AG10803 (cell line): ENCODE results near the gene E2F3.

ENCODE experiments used
- DNase-seq: peaks from one replicate; pipeline ENCODE4 v3.0.0; 2010; ENCODE audit warnings: low read depth
- H3K4me3 ChIP-seq: 2 replicates; pipeline ENCODE4 v1.5.1; 2011; ENCODE audit warnings: mild to moderate bottlenecking, low read length, control low read depth
- CTCF ChIP-seq: conservative IDR thresholded peaks from 2 replicates; pipeline ENCODE4 v1.5.1; 2011; ENCODE audit warnings: mild to moderate bottlenecking, low read length, control low read depth, inconsistent platforms

E2F3 gene

GRCh38 chr6:20402092-20402341, 338 bp downstream of the E2F3 start:
- TF ChIP-seq CTCF: no peak
- DNase-seq: no peak
- peak overlapping the region; percentile 81 for H3K4me3 ChIP-seq

GRCh38 chr6:20402342-20403069, 827 bp downstream of the E2F3 start:
- peak; percentile 24 for DNase-seq
- peak overlapping the region; percentile 81 for H3K4me3 ChIP-seq

GRCh38 chr6:20403070-20403765, 1.5 kb downstream of the E2F3 start:
- peak overlapping the region; percentile 81 for H3K4me3 ChIP-seq
- TF ChIP-seq CTCF: no peak
- DNase-seq: peak; percentile 88

More at GRCh38 chr6:20402342-20403069, 827 bp downstream of the E2F3 start:
- no peak for TF ChIP-seq CTCF

- no peak for TF ChIP-seq CTCF
- H3K4me3 ChIP-seq: peak overlapping the region; percentile 81
- DNase-seq: peak; percentile 57
Observed at GRCh38 chr6:20403766-20404640, 2.3 kb downstream of the E2F3 start.

- DNase-seq: peak; percentile 68
- peak overlapping the region; percentile 81 for H3K4me3 ChIP-seq
- peak; percentile 69 for TF ChIP-seq CTCF
Observed at GRCh38 chr6:20404641-20405032, 3.0 kb downstream of the E2F3 start.

- H3K4me3 ChIP-seq: no peak overlapping the region
- no peak for TF ChIP-seq CTCF
- DNase-seq: no peak
Observed at GRCh38 chr6:20408851-20409250, 7.2 kb downstream of the E2F3 start.
